ENCODE measurements around the gene TBCC.

The TBCC gene

DNA sequence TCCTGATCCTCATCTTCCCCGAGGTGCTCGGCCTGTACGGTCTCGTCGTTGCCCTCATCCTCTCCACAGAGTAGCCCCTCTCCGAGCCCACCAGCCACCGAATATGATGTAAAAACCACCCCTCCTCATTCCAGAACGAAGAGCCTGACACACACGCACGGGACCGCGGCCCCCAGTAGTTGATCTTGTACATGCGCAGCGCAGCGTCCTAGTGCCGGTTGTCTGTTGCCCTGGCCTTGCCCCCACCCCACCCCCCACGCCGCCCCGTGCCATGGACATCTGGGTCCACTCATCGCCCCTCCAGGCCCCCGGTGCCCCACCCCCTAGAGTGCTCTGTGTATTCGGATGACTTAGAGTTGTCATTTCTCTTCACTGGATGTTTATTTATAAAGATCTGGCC is 18.3 kb downstream of the TBCC start:
- no peak overlapping the region for H2AFZ ChIP-seq (ENCODE audit: insufficient read depth, low read length, poor library complexity)
- H3K9ac ChIP-seq (ENCODE audit: low read length): no peak overlapping the region
- H2BK5ac ChIP-seq (ENCODE audit: low read depth, low read length, poor library complexity): no peak overlapping the region
- DNase-seq: no peak
- no peak overlapping the region for H3K4ac ChIP-seq (ENCODE audit: low read depth, low read length)
- H3K4me2 ChIP-seq (ENCODE audit: low read length): no peak overlapping the region
- H3K36me3 ChIP-seq (ENCODE audit: control insufficient read depth in 1 of 2, insufficient read depth in 2 of 2, low read length in 2 of 2): no peaks in the 10 kb centered on the region
- H4K8ac ChIP-seq (ENCODE audit: low read depth, low read length): no peak overlapping the region
- H2BK12ac ChIP-seq (ENCODE audit: low read length): no peak overlapping the region
- H3K4me1 ChIP-seq (ENCODE audit: control insufficient read depth in 1 of 2, insufficient read depth in 2 of 2, low read length in 2 of 2): no peaks in the 10 kb centered on the region
- H3K9me3 ChIP-seq (ENCODE audit: insufficient read depth, low read depth, low read length): peaks cover 2% of the 10 kb centered on the region
- no peak overlapping the region for H3K27ac ChIP-seq (ENCODE audit: low read depth, low read length)
- no peak overlapping the region for H3K23ac ChIP-seq (ENCODE audit: low read length)
- H4K91ac ChIP-seq (ENCODE audit: low read depth, low read length): no peak overlapping the region
- H4K12ac ChIP-seq (ENCODE audit: low read depth, low read length): no peak overlapping the region
- H3K14ac ChIP-seq (ENCODE audit: low read length): no peak overlapping the region
- no peak overlapping the region for H2AK5ac ChIP-seq (ENCODE audit: low read length)
- no peak overlapping the region for H3K4me3 ChIP-seq (ENCODE audit: low read depth, low read length)
- no peaks in the 10 kb centered on the region for H3K79me1 ChIP-seq (ENCODE audit: low read length)
- no peaks in the 10 kb centered on the region for H3K79me2 ChIP-seq (ENCODE audit: control insufficient read depth, insufficient read depth, low read length, poor library complexity)
- H3K18ac ChIP-seq (ENCODE audit: low read length): no peak overlapping the region
- WGBS (ENCODE audit: extremely low coverage, insufficient coverage, insufficient read length): no CpG with 5 or more reads among the region's 22 CpGs
- H2BK120ac ChIP-seq (ENCODE audit: insufficient read depth, low read length, poor library complexity): no peak overlapping the region
- H3K27me3 ChIP-seq (ENCODE audit: insufficient read depth, low read length): no peaks in the 10 kb centered on the region

DNA sequence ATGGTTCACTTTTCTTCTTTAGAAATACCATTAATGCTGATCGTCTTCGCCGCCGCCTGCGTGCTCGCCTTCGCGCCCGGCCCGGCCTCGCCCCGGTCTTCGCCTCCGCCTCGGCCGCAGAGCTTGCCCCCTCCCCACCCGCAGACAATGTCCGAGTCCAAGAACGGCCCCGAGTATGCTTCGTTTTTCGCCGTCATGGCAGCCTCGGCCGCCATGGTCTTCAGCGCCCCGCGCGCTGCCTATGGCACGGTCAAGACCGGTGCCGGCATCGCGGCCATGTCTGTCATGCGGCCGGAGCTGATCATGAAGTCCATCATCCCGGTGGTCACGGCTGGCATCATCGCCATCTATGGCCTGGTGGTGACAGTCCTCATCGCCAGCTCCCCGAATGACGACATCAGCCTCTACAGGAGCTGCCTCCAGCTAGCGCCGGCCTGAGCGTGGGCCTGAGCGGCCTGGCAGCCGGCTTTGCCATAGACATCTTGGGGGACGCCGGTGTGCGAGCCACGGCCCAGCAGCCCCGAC is 18.8 kb downstream of the TBCC start:
- H4K8ac ChIP-seq (ENCODE audit: low read depth, low read length): no peak overlapping the region
- H3K9ac ChIP-seq (ENCODE audit: low read length): no peak overlapping the region
- WGBS (ENCODE audit: extremely low coverage, insufficient coverage, insufficient read length): no CpG with 5 or more reads among the region's 52 CpGs
- no peak overlapping the region for H2BK5ac ChIP-seq (ENCODE audit: low read depth, low read length, poor library complexity)
- no peak overlapping the region for H4K91ac ChIP-seq (ENCODE audit: low read depth, low read length)
- no peaks in the 10 kb centered on the region for H3K4me1 ChIP-seq (ENCODE audit: control insufficient read depth in 1 of 2, insufficient read depth in 2 of 2, low read length in 2 of 2)
- H3K18ac ChIP-seq (ENCODE audit: low read length): no peak overlapping the region
- H3K36me3 ChIP-seq (ENCODE audit: control insufficient read depth in 1 of 2, insufficient read depth in 2 of 2, low read length in 2 of 2): no peaks in the 10 kb centered on the region
- H2AK5ac ChIP-seq (ENCODE audit: low read length): peak overlapping the region; percentile 21
- H2BK12ac ChIP-seq (ENCODE audit: low read length): no peak overlapping the region
- no peaks in the 10 kb centered on the region for H3K27me3 ChIP-seq (ENCODE audit: insufficient read depth, low read length)
- H2AFZ ChIP-seq (ENCODE audit: insufficient read depth, low read length, poor library complexity): no peak overlapping the region
- H3K14ac ChIP-seq (ENCODE audit: low read length): no peak overlapping the region
- no peak overlapping the region for H3K4ac ChIP-seq (ENCODE audit: low read depth, low read length)
- H3K23ac ChIP-seq (ENCODE audit: low read length): no peak overlapping the region
- no peak overlapping the region for H2BK120ac ChIP-seq (ENCODE audit: insufficient read depth, low read length, poor library complexity)
- H3K4me3 ChIP-seq (ENCODE audit: low read depth, low read length): no peak overlapping the region
- H4K12ac ChIP-seq (ENCODE audit: low read depth, low read length): no peak overlapping the region
- H3K79me1 ChIP-seq (ENCODE audit: low read length): no peaks in the 10 kb centered on the region
- no peak for DNase-seq
- no peak overlapping the region for H3K4me2 ChIP-seq (ENCODE audit: low read length)
- H3K9me3 ChIP-seq (ENCODE audit: insufficient read depth, low read depth, low read length): peaks cover 5% of the 10 kb centered on the region
- H3K27ac ChIP-seq (ENCODE audit: low read depth, low read length): no peak overlapping the region
- H3K79me2 ChIP-seq (ENCODE audit: control insufficient read depth, insufficient read depth, low read length, poor library complexity): no peaks in the 10 kb centered on the region

DNA sequence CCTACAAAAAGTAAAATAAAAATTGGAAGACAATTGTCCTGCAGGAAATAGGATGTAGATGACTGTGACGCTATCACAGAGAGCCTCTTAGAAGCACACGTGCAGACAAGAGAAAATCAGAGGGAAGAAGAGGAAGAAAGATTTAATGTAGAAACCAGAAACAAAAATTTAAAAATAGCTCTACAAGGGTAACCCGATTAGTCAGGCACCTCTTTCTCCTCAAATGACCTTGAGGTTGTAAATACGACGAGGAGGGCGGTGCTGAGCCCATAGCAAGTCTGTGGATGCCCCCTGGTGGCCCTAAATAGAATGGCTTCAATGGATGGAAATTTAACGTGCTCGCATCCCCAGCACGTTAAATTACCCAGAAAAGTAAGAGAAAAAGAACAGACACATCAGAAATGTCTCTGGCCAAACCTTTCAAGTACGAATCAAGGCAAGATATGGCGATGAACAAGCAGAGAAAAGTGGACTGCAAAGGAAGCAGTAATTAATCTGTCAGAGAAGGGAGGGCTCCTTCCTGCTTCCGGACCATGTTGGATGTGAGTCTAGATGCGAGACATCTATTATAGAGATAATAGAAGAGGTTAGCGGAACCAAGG is 19.3 kb downstream of the TBCC start:
- Histone ChIP-seq H3K9ac (ENCODE audit: low read length) (no peak overlapping the region), H3K27ac (ENCODE audit: low read depth, low read length) (no peak overlapping the region), H3K79me2 (ENCODE audit: control insufficient read depth, insufficient read depth, low read length, poor library complexity) (no peaks in the 10 kb centered on the region), H3K23ac (ENCODE audit: low read length) (no peak overlapping the region), H3K4ac (ENCODE audit: low read depth, low read length) (no peak overlapping the region), H3K79me1 (ENCODE audit: low read length) (no peaks in the 10 kb centered on the region), H4K12ac (ENCODE audit: low read depth, low read length) (no peak overlapping the region), H2BK120ac (ENCODE audit: insufficient read depth, low read length, poor library complexity) (no peak overlapping the region), H3K4me1 (ENCODE audit: control insufficient read depth in 1 of 2, insufficient read depth in 2 of 2, low read length in 2 of 2) (no peaks in the 10 kb centered on the region), H4K91ac (ENCODE audit: low read depth, low read length) (no peak overlapping the region), H2AFZ (ENCODE audit: insufficient read depth, low read length, poor library complexity) (no peak overlapping the region), H3K9me3 (ENCODE audit: insufficient read depth, low read depth, low read length) (peaks cover 3% of the 10 kb centered on the region), H3K18ac (ENCODE audit: low read length) (no peak overlapping the region), H2AK5ac (ENCODE audit: low read length) (no peak overlapping the region), H3K14ac (ENCODE audit: low read length) (no peak overlapping the region), H3K4me2 (ENCODE audit: low read length) (no peak overlapping the region), H4K8ac (ENCODE audit: low read depth, low read length) (no peak overlapping the region), H2BK5ac (ENCODE audit: low read depth, low read length, poor library complexity) (no peak overlapping the region), H3K27me3 (ENCODE audit: insufficient read depth, low read length) (no peaks in the 10 kb centered on the region), H2BK12ac (ENCODE audit: low read length) (no peak overlapping the region), H3K36me3 (ENCODE audit: control insufficient read depth in 1 of 2, insufficient read depth in 2 of 2, low read length in 2 of 2) (no peaks in the 10 kb centered on the region), H3K4me3 (ENCODE audit: low read depth, low read length) (no peak overlapping the region)
- WGBS (ENCODE audit: extremely low coverage, insufficient coverage, insufficient read length): no CpG with 5 or more reads among the region's 14 CpGs
- DNase-seq: peak; percentile 56 to 87

DNA sequence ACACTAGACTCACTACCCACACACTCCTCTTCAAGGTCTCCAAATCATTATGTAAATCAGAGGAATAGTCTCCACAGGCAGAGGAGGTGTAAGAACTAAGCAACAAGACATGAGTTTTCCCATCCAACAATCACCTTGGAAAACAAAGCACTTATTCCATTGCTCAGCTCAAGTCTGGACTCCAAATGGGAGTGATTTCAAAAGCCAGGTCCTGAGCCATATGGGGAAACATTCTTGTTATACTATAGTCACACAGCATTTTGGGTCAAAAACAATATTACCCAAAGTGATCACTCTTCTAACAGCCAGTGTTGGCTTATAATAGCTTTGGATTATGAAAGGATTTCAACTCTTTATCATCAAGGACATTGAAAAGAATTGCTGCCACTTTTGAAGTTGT is 19.9 kb downstream of the TBCC start:
- no peak overlapping the region for H2BK5ac ChIP-seq (ENCODE audit: low read depth, low read length, poor library complexity)
- H2BK12ac ChIP-seq (ENCODE audit: low read length): no peak overlapping the region
- no peak overlapping the region for H3K14ac ChIP-seq (ENCODE audit: low read length)

More for the DNA sequence above, 19.9 kb downstream of the TBCC start:
- H3K18ac ChIP-seq (ENCODE audit: low read length): no peak overlapping the region
- no peak overlapping the region for H2AK5ac ChIP-seq (ENCODE audit: low read length)
- no peaks in the 10 kb centered on the region for H3K79me2 ChIP-seq (ENCODE audit: control insufficient read depth, insufficient read depth, low read length, poor library complexity)
- DNase-seq: no peak
- no peak overlapping the region for H2BK120ac ChIP-seq (ENCODE audit: insufficient read depth, low read length, poor library complexity)
- no peak overlapping the region for H3K4me3 ChIP-seq (ENCODE audit: low read depth, low read length)
- no peak overlapping the region for H4K12ac ChIP-seq (ENCODE audit: low read depth, low read length)
- H3K79me1 ChIP-seq (ENCODE audit: low read length): no peaks in the 10 kb centered on the region
- no peak overlapping the region for H3K27ac ChIP-seq (ENCODE audit: low read depth, low read length)
- H2AFZ ChIP-seq (ENCODE audit: insufficient read depth, low read length, poor library complexity): no peak overlapping the region
- no peak overlapping the region for H3K4me2 ChIP-seq (ENCODE audit: low read length)
- no peak overlapping the region for H3K9ac ChIP-seq (ENCODE audit: low read length)
- H3K9me3 ChIP-seq (ENCODE audit: insufficient read depth, low read depth, low read length): peaks cover 3% of the 10 kb centered on the region
- H3K23ac ChIP-seq (ENCODE audit: low read length): no peak overlapping the region
- H3K4ac ChIP-seq (ENCODE audit: low read depth, low read length): no peak overlapping the region
- no peaks in the 10 kb centered on the region for H3K36me3 ChIP-seq (ENCODE audit: control insufficient read depth in 1 of 2, insufficient read depth in 2 of 2, low read length in 2 of 2)
- no peak overlapping the region for H4K91ac ChIP-seq (ENCODE audit: low read depth, low read length)
- no peak overlapping the region for H4K8ac ChIP-seq (ENCODE audit: low read depth, low read length)
- no peaks in the 10 kb centered on the region for H3K27me3 ChIP-seq (ENCODE audit: insufficient read depth, low read length)
- H3K4me1 ChIP-seq (ENCODE audit: control insufficient read depth in 1 of 2, insufficient read depth in 2 of 2, low read length in 2 of 2): no peaks in the 10 kb centered on the region

All from trophoblast cell (in vitro differentiated cells and primary cell).